Measurements from ENCODE around the gene PDP2.
A peak's percentile ranks its signal among the peaks of the same experiment; 100 is the strongest.

Gene PDP2

GRCh38 chr16:66845791-66846221 lies 34.5 kb upstream of the PDP2 start:
- FAIRE-seq (no peak), DNase-seq (ENCODE audit: insufficient read length) (no peak)
- TF ChIP-seq POLR2AphosphoS5 (IDR thresholded peaks at IDR 0.05; ENCODE audit: low read depth, low read length) (no peak), POLR2A (IDR thresholded peaks at IDR 0.05; ENCODE audit: low read depth, low read length) (no peak), TAF1 (IDR thresholded peaks at IDR 0.05; ENCODE audit: borderline replicate concordance, low read depth, low read length) (no peak)

- no peak for DNase-seq (ENCODE audit: insufficient read length)
- TF ChIP-seq POLR2AphosphoS5 (IDR thresholded peaks at IDR 0.05; ENCODE audit: low read depth, low read length), result no peak
- TF ChIP-seq POLR2A (IDR thresholded peaks at IDR 0.05; ENCODE audit: low read depth, low read length), result no peak
- TF ChIP-seq TAF1 (IDR thresholded peaks at IDR 0.05; ENCODE audit: borderline replicate concordance, low read depth, low read length), result no peak
- FAIRE-seq, result peak; percentile 64
Measured at GRCh38 chr16:66846266-66846665, 34.0 kb upstream of the PDP2 start.

- TF ChIP-seq TAF1 (IDR thresholded peaks at IDR 0.05; ENCODE audit: borderline replicate concordance, low read depth, low read length) (no peak), POLR2AphosphoS5 (IDR thresholded peaks at IDR 0.05; ENCODE audit: low read depth, low read length) (no peak), POLR2A (IDR thresholded peaks at IDR 0.05; ENCODE audit: low read depth, low read length) (no peak)
- FAIRE-seq (no peak), DNase-seq (ENCODE audit: insufficient read length) (no peak)
Measured at GRCh38 chr16:66846831-66847230, 33.5 kb upstream of the PDP2 start.

- no peak for TF ChIP-seq POLR2A (IDR thresholded peaks at IDR 0.05; ENCODE audit: low read depth, low read length)
- TF ChIP-seq POLR2AphosphoS5 (IDR thresholded peaks at IDR 0.05; ENCODE audit: low read depth, low read length), result no peak
- TF ChIP-seq TAF1 (IDR thresholded peaks at IDR 0.05; ENCODE audit: borderline replicate concordance, low read depth, low read length), result no peak
- FAIRE-seq (no peak), DNase-seq (ENCODE audit: insufficient read length) (no peak)
Measured at GRCh38 chr16:66847533-66848067, 32.7 kb upstream of the PDP2 start.

- TF ChIP-seq POLR2A (IDR thresholded peaks at IDR 0.05; ENCODE audit: low read depth, low read length), result no peak
- TF ChIP-seq TAF1 (IDR thresholded peaks at IDR 0.05; ENCODE audit: borderline replicate concordance, low read depth, low read length), result no peak
- no peak for TF ChIP-seq POLR2AphosphoS5 (IDR thresholded peaks at IDR 0.05; ENCODE audit: low read depth, low read length)
Measured at GRCh38 chr16:66848172-66848571, 32.1 kb upstream of the PDP2 start.

GRCh38 chr16:66849021-66849420 lies 31.3 kb upstream of the PDP2 start:
- DNase-seq (ENCODE audit: insufficient read length), result no peak
- TF ChIP-seq POLR2A (IDR thresholded peaks at IDR 0.05; ENCODE audit: low read depth, low read length) (no peak), POLR2AphosphoS5 (IDR thresholded peaks at IDR 0.05; ENCODE audit: low read depth, low read length) (no peak), TAF1 (IDR thresholded peaks at IDR 0.05; ENCODE audit: borderline replicate concordance, low read depth, low read length) (no peak)
- no peak for FAIRE-seq

More at GRCh38 chr16:66848172-66848571, 32.1 kb upstream of the PDP2 start:
- FAIRE-seq (no peak), DNase-seq (ENCODE audit: insufficient read length) (no peak)

- TF ChIP-seq TAF1 (IDR thresholded peaks at IDR 0.05; ENCODE audit: borderline replicate concordance, low read depth, low read length), result no peak
- no peak for TF ChIP-seq POLR2AphosphoS5 (IDR thresholded peaks at IDR 0.05; ENCODE audit: low read depth, low read length)
- no peak for TF ChIP-seq POLR2A (IDR thresholded peaks at IDR 0.05; ENCODE audit: low read depth, low read length)
- no peak for FAIRE-seq
- no peak for DNase-seq (ENCODE audit: insufficient read length)
Measured at GRCh38 chr16:66849549-66849948, 30.8 kb upstream of the PDP2 start.

GRCh38 chr16:66850115-66850815 lies 30.1 kb upstream of the PDP2 start:
- TF ChIP-seq TAF1 (IDR thresholded peaks at IDR 0.05; ENCODE audit: borderline replicate concordance, low read depth, low read length) (no peak), POLR2AphosphoS5 (IDR thresholded peaks at IDR 0.05; ENCODE audit: low read depth, low read length) (no peak), POLR2A (IDR thresholded peaks at IDR 0.05; ENCODE audit: low read depth, low read length) (no peak)
- DNase-seq (ENCODE audit: insufficient read length) (no peak), FAIRE-seq (no peak)

- FAIRE-seq, result no peak
- TF ChIP-seq POLR2AphosphoS5 (IDR thresholded peaks at IDR 0.05; ENCODE audit: low read depth, low read length) (no peak), POLR2A (IDR thresholded peaks at IDR 0.05; ENCODE audit: low read depth, low read length) (no peak), TAF1 (IDR thresholded peaks at IDR 0.05; ENCODE audit: borderline replicate concordance, low read depth, low read length) (no peak)
- DNase-seq (ENCODE audit: insufficient read length), result no peak
Measured at GRCh38 chr16:66851166-66851964, 28.9 kb upstream of the PDP2 start.

GRCh38 chr16:66853261-66854139 lies 26.8 kb upstream of the PDP2 start:
- TF ChIP-seq POLR2A (IDR thresholded peaks at IDR 0.05; ENCODE audit: low read depth, low read length), result no peak
- no peak for TF ChIP-seq POLR2AphosphoS5 (IDR thresholded peaks at IDR 0.05; ENCODE audit: low read depth, low read length)
- TF ChIP-seq TAF1 (IDR thresholded peaks at IDR 0.05; ENCODE audit: borderline replicate concordance, low read depth, low read length), result no peak

More at GRCh38 chr16:66853261-66854139, 26.8 kb upstream of the PDP2 start:
- FAIRE-seq (no peak), DNase-seq (ENCODE audit: insufficient read length) (no peak)
